Camera-type eye (tissue), 1 donor: ENCODE data around the gene RTL3. TPM values are rescaled to one million over a fixed set of nuclear protein-coding genes. Genes with fewer than 3 reads are reported as not detected.

ENCODE experiments used
- total RNA-seq: library from RNA; depleted of rRNA; stranded (reverse); fragments of >200 nt; gene quantifications from one replicate; pipeline ENCODE4 v1.2.3, GENCODE V29; 2014

The RTL3 gene, protein sequence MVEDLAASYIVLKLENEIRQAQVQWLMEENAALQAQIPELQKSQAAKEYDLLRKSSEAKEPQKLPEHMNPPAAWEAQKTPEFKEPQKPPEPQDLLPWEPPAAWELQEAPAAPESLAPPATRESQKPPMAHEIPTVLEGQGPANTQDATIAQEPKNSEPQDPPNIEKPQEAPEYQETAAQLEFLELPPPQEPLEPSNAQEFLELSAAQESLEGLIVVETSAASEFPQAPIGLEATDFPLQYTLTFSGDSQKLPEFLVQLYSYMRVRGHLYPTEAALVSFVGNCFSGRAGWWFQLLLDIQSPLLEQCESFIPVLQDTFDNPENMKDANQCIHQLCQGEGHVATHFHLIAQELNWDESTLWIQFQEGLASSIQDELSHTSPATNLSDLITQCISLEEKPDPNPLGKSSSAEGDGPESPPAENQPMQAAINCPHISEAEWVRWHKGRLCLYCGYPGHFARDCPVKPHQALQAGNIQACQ
- total RNA-seq: 0.16 TPM

DNA sequence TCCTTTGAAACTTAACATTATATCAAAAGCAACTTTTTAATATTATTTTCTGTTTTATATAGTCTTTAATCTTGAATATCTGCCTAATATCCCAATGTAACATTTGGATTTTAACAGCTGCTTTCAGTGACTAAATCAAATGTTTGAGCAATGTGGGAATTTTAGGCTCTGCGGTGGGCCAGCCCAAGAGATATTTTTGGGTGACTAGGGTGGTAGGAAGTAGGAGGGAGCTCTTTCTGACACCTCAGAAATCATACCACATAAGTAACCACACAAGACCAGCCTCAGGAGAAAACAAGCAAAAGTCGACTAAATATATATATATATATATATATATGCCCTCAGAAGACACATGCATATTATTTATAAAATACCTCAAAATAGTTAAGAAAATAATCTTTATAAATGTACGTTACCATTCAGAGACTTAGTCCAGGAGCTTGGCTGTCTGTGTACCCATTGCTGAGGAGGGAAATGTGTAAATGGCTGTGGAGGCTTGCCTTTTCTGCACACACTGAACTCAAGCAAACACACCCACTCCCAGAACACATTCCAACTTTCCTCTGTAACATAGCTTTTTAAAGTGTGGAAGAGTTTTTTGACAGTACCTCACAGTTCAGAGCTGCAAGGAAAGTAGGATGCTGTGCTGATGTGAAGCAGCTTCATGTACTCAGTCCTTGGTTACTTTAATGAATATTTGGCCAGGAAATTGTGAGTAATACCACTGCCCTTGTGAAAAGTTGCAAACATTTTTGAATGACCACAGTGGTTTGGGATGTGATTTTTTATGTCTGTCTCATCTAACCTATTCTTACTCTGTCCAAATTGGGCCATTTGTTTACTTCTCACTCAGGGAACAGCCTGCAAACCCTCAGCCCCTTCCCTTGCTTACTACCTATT, at the start of gene RTL3:
Gene RTL3, minus strand, starts transcription at position 484 of the 900 bp plus-strand sequence. CDS start 908 bp downstream, outside the sequence.

Other genes starting within 250 kb of the RTL3 start
- 7.6 TPM for gene LPAR4, start 88.4 kb upstream of the RTL3 start, total RNA-seq